K562 (cell line): ENCODE measurements around the gene GRAMD4. TPM values are rescaled to one million over a fixed set of nuclear protein-coding genes. Genes with fewer than 3 reads are reported as not detected.

Experiments
- CBFA2T3 ChIP-seq: fragments of 450-650 bp; IDR thresholded peaks from 2 replicates; pipeline ENCODE4 v1.6.1; 2017
- FOXO4 ChIP-seq: fragments of 450-650 bp; formaldehyde crosslinking; IDR thresholded peaks from 2 replicates; pipeline ENCODE4 v1.4.0; 2020; ENCODE audit warnings: mild to moderate bottlenecking, moderate library complexity
- MTF1 ChIP-seq: fragments of 250-450 bp; sonication (Bioruptor Pico); IDR thresholded peaks from 2 replicates; pipeline ENCODE4 v1.9.0; 2021; ENCODE audit warnings: moderate library complexity, mild to moderate bottlenecking, inconsistent platforms, borderline replicate concordance
- PML ChIP-seq: IDR thresholded peaks from 2 replicates; pipeline ENCODE4 v1.6.1; 2012; ENCODE audit warnings: low read length, inconsistent platforms
- PRDM10 ChIP-seq: fragments of 450-650 bp; IDR thresholded peaks from 2 replicates; pipeline ENCODE4 v1.6.1; 2018; ENCODE audit not compliant: partially characterized antibody
- SNRNP70 ChIP-seq: fragments of 200-400 bp; formaldehyde crosslinking; optimal IDR thresholded peaks from 2 replicates; pipeline ENCODE3; 2017; ENCODE audit warnings: low read depth, low read length
- TEAD1 ChIP-seq, 2 experiments: fragments of 450-650 bp in 1 of 2; sonication (generic) in 1 of 2; formaldehyde crosslinking; IDR thresholded peaks; 2 replicates each; pipeline versions ENCODE4 v1.4.0 to v1.8.0; 2020 to 2022; ENCODE audit warnings: mild to moderate bottlenecking in 2 of 2, missing genetic modification reagents in 1 of 2
- YY1 ChIP-seq, 3 experiments: IDR thresholded peaks; 2 replicates each; pipeline ENCODE4 v1.6.1; 2011; ENCODE audit warnings: low read length in 2 of 3, mild to moderate bottlenecking in 2 of 3, moderate library complexity in 2 of 3, borderline replicate concordance in 1 of 3, control low read depth in 1 of 3, low read depth in 1 of 3; ENCODE audit not compliant: insufficient read depth in 3 of 3, insufficient replicate concordance in 2 of 3, control insufficient read depth in 1 of 3, insufficient read length in 1 of 3; ENCODE audit errors: extremely low read depth in 1 of 3
- ZBTB11 ChIP-seq, 3 experiments: fragments of 200-800 bp in 1 of 3; fragments of 250-450 bp in 1 of 3; fragments of 450-650 bp in 1 of 3; sonication (Bioruptor Pico) in 1 of 3; sonication (Bioruptor generic) in 1 of 3; formaldehyde crosslinking in 1 of 3; IDR thresholded peaks; 2 replicates each; pipeline versions ENCODE4 v1.6.1 to v1.8.0; 2016 to 2022; ENCODE audit warnings: mild to moderate bottlenecking in 2 of 3, missing genetic modification characterization in 2 of 3, missing compliant biosample characterization in 1 of 3, moderate library complexity in 1 of 3
- ZBTB17 ChIP-seq: fragments of 450-650 bp; formaldehyde crosslinking; IDR thresholded peaks from 2 replicates; pipeline ENCODE4 v1.4.0; 2020; ENCODE audit warnings: mild to moderate bottlenecking
- ZNF175 ChIP-seq: fragments of 200-800 bp; sonication (Bioruptor generic); IDR thresholded peaks from 2 replicates; pipeline ENCODE4 v1.6.1; 2016; ENCODE audit warnings: low read depth, mild to moderate bottlenecking, missing genetic modification characterization, missing compliant biosample characterization
- ZNF311 ChIP-seq: fragments of 250-450 bp; sonication (Bioruptor Pico); IDR thresholded peaks from 2 replicates; pipeline ENCODE4 v1.4.0; 2020; ENCODE audit warnings: mild to moderate bottlenecking, moderate library complexity
- ZNF395 ChIP-seq: fragments of 200-800 bp; sonication (Bioruptor generic); IDR thresholded peaks from 2 replicates; pipeline ENCODE4 v1.6.1; 2017; ENCODE audit warnings: missing genetic modification characterization, missing compliant biosample characterization
- ZNF696 ChIP-seq: fragments of 250-450 bp; sonication (Bioruptor Pico); conservative IDR thresholded peaks from 2 replicates; pipeline ENCODE4 v1.4.0; 2020; ENCODE audit warnings: mild to moderate bottlenecking, moderate library complexity
- ZNF699 ChIP-seq: fragments of 250-450 bp; sonication (Bioruptor Pico); IDR thresholded peaks from 2 replicates; pipeline ENCODE4 v1.8.0; 2021; ENCODE audit warnings: mild to moderate bottlenecking, moderate library complexity; ENCODE audit not compliant: insufficient replicate concordance
- polyA plus RNA-seq, 8 experiments: library from polyadenylated mRNA; depleted of rRNA in 4 of 8; stranded (reverse) in 5 of 8; unstranded in 3 of 8; fragments of >200 nt; fragmentation: Nextera tagmentation in 2 of 8; fragmentation: Illumina TruSeq in 1 of 8; extraction: Ambion mirVana in 2 of 8; extraction: Trizol in 1 of 8; gene quantifications; 2 replicates each; pipeline versions ENCODE4 v1.2.1 to v1.2.3, GENCODE V29; 2011 to 2014; ENCODE audit warnings: inconsistent platforms in 1 of 8, missing spikeins in 1 of 8
- total RNA-seq, 7 experiments: library from RNA; depleted of rRNA in 6 of 7; stranded (reverse); fragments of >200 nt in 6 of 7; fragmentation: Illumina TruSeq in 2 of 7; extraction: Trizol in 2 of 7; gene quantifications; 2 replicates each; pipeline versions ENCODE4 v1.2.1 to v1.2.3, GENCODE V29; 2011 to 2021; ENCODE audit warnings: low replicate concordance in 1 of 7

Gene GRAMD4
- total and polyA plus RNA-seq, 9 of the 15 experiments (the other 6 are each of a cell fraction or from before 2014, with no cell fraction given) = 0.18 to 44.8 (median 18.6) TPM

GRCh38 chr22:46652081-46652846 is 32.1 kb downstream of the GRAMD4 start (continued):
- TF ChIP-seq FOXO4 (CRISPR knock-in tag) (no peak), ZBTB17 (CRISPR knock-in tag) (no peak), TEAD1 (CRISPR knock-in tag; IDR thresholded peaks at IDR 0.05) (no peak), ZBTB11 (CRISPR knock-in tag; IDR thresholded peaks at IDR 0.05) (0 out of 6 replicates have a peak, but pooled peaks of 1 of the 3 experiments have one; percentile 4), ZNF696 (CRISPR knock-in tag) (no peak), MTF1 (CRISPR knock-in tag) (no peak), PML (no peak), ZNF175 (CRISPR knock-in tag) (0 out of 2 replicates have a peak, but pooled peaks have one; percentile 46), CBFA2T3 (0 out of 2 replicates have a peak, but pooled peaks have one; percentile 23), SNRNP70 (no peak), YY1 (IDR thresholded peaks at IDR 0.05; ENCODE audit: borderline replicate concordance in 1 of 3, control insufficient read depth in 1 of 3, extremely low read depth in 1 of 3, insufficient read depth in 3 of 3, insufficient read length in 1 of 3, insufficient replicate concordance in 2 of 3, low read depth in 1 of 3, low read length in 2 of 3) (peak in 1 of 3 experiments; percentile 28), ZNF311 (0 out of 2 replicates have a peak, but pooled peaks have one; percentile 24), PRDM10 (peak; percentile 83), ZNF699 (CRISPR knock-in tag) (no peak), ZNF395 (0 out of 2 replicates have a peak, but pooled peaks have one; percentile 37)
